Amniotic epithelial cell (primary cell): ENCODE measurements around the gene ZNF8.
"Not testable (repeated sequence)": the region's sequence is repeated elsewhere in the genome, so short reads cannot be mapped to it uniquely, and the experiment has no call there.

ENCODE experiments used
- DNase-seq: peaks from one replicate; pipeline ENCODE4 v3.0.0-alpha.2; 2010; ENCODE audit warnings: low read depth

ZNF8 gene

GRCh38 chr19:58278541-58279041 is at the start of gene ZNF8:
ZNF8 (plus strand) TSS chr19:58278955; CDS start chr19:58279082, 127 bp downstream.
- peak; percentile 99 for DNase-seq

DNA sequence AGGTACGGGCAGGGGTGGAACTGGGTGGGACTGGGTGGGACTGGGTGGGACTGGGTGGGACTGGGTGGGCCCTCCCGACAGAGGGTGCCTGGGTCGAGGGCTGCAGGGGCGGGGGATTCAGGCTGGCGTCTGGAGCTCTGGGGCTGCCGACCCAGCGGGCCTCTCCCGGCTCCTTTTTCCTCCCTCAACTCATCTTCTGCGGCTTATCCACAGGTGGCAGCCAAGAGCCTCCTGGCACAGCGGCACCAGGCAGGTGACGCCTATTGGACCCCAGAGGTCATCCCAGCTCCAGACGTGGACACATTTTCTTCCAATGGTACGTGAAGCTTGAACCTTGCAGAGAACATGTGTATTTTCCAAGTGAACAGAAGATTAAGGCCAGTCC is 49.5 kb upstream of the ZNF8 start:
- DNase-seq = peak; percentile 29

DNA sequence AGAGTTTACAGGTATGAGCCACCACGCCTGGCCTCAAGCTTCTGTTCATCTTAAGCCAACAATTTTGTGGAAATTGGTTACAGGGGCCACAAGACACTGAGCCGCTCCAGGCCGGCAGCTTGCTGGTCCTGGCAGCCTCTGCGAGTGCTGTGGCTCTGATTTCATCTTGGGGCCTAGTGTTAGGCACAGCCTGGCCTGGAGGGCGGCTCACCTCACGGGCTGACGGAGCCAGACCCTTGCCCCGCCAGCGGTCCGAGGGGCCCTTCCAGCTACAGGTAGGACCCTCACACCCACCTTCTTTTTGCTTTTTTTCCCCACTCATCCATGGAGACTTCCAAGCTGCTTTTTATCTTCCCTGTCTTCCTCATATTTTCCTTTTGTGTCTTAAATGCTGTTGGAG is 41.4 kb upstream of the ZNF8 start:
- no peak for DNase-seq

- no peak for DNase-seq
Measured at GRCh38 chr19:58243351-58243750, 35.4 kb upstream of the ZNF8 start.

- DNase-seq = no peak
Measured at GRCh38 chr19:58248886-58249285, 29.9 kb upstream of the ZNF8 start.

DNA sequence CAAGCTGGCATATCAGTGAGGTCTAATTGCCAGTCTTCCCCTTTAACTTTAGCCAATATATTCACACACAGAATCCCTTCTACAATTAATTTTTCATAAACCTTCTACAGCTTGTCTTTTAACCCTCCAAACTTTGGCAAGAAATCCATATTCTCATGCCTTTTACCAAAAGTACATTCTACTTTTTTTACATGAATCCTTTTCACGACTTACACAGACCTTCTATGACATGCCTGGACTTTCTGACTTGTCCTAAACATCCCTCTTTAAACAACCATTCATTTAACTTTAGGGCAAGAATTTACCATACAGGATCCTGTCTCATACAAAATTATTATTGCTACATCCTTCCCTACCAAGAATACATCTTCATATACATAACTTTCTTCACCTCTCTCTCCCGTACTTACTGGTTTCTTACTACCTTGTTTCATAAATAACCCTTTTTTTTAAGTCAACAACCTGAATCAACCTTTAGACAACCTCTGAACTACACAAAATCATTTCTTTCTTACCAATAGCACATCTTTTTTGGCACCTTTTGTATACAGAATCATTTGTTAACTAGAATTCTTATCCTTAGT is 26.6 kb upstream of the ZNF8 start:
- peak; percentile 19 for DNase-seq

GRCh38 chr19:58258259-58258658 is 20.5 kb upstream of the ZNF8 start:
- DNase-seq = not testable (repeated sequence)

DNA sequence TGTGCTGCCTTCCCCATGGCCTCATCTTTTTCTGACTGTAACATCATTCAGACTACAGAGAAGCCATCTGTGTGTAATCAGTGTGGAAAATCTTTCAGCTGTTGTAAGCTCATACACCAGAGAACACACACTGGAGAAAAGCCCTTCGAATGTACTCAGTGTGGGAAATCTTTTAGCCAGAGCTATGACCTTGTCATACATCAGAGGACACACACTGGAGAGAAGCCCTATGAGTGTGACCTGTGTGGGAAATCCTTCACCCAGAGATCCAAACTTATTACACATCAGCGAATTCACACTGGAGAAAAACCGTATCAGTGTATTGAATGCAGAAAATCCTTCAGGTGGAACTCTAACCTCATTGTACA is 17.2 kb upstream of the ZNF8 start:
- DNase-seq = peak; percentile 26

- DNase-seq = peak; percentile 25
Measured at GRCh38 chr19:58261968-58262921, 16.5 kb upstream of the ZNF8 start.

- no peak for DNase-seq
Measured at GRCh38 chr19:58262922-58263296, 15.8 kb upstream of the ZNF8 start.

- DNase-seq = no peak
Measured at GRCh38 chr19:58265100-58265499, 13.7 kb upstream of the ZNF8 start.

DNA sequence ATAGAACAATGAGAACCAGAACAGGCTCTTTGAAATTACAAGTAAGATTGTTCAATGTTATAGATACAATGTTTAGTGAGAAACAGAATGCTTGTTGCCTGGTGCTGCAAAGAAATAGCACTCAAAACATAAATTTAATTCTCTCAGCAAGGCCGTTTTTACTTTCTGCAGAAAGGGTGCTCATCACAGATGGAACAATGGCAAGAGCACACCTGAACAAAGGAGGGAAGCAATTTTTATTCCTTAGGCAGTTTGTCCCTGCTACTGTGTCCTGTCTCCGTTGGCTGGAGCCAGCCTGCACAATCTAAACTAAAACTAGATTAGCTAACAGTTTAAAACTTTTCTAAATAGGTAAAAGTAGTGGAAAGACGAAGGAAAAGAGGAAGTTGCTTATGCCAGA is 10.4 kb upstream of the ZNF8 start:
- no peak for DNase-seq

GRCh38 chr19:58274771-58275201 is 4.0 kb upstream of the ZNF8 start:
- no peak for DNase-seq

GRCh38 chr19:58275564-58275963 is 3.2 kb upstream of the ZNF8 start:
- DNase-seq = no peak

DNA sequence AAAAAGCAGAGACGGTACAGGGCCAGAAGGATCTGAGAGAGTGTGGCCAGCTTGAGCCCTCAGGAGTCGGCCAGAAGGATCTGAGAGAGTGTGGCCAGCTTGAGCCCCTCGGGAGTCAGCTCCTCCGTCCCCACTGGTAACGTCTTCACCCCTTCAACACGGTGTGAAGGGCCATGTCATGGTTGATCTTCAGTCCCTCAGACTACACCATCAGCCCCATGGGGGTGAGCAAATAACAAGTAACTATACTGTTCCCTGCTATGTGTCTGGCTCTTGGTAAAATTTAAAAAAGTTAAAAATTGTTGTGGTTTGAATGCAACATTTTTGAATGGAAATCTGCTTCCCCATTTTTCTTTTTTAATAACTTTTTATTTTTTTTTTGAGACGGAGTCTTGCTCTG is 1.6 kb upstream of the ZNF8 start:
- DNase-seq = no peak

DNA sequence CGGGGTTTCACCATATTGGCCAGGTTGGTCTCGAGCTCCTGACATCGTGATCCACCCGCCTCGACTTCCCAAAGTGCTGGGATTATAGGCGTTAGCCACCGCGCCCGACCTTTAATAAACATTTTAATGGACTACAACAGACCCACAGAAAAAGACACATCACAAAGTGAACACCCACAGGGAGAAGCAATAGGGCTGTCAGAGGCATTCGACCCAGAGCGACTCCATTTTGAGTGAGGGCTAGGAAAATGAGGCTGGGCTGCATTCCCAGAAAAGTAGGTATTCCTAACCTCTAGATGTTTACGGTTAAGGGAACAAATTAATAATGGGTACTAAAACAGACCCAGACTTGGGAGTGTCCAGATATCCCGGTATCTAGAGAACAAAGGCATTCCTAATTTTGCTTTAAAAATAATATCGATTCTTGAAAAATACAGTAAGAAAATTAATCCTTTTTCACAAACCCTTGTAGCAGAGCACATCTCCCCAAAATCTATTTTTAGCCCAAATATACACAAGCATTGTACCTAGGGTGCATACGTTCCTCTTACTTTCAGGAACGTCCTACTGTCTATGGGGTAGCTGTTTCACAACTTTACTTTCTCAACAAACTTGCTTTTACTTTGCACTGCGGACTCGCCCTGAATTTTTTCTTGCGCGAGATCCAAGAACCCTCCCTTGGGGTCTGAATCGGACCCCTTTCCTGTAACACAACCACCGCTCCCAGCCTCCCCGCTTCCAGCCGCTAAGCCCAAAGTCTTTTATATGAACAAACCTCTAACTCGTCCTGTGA is 811 bp upstream of the ZNF8 start:
- no peak for DNase-seq

- peak; percentile 78 for DNase-seq
Measured at GRCh38 chr19:58279042-58279924, 528 bp downstream of the ZNF8 start.

- DNase-seq = no peak
Measured at GRCh38 chr19:58279925-58280316, 1.2 kb downstream of the ZNF8 start.

DNA sequence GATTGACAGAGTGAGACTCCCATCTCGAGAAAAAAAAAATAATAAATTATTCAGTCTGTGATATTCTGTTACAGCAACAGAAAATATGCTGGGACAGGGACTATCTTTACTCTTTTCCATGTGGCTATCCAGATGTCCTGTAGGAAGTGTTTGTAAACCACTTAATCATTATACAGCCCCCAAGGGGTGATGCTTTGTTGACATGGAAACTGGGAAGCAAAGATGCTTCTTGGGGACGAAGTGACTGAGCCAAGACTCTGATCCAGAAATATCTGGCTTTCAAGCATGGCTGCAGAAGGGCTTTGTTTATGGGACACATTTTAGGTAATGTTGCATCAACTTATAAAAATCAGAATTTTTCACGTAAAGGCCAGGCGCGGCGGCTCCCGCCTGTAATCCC is 5.4 kb downstream of the ZNF8 start:
- no peak for DNase-seq

DNA sequence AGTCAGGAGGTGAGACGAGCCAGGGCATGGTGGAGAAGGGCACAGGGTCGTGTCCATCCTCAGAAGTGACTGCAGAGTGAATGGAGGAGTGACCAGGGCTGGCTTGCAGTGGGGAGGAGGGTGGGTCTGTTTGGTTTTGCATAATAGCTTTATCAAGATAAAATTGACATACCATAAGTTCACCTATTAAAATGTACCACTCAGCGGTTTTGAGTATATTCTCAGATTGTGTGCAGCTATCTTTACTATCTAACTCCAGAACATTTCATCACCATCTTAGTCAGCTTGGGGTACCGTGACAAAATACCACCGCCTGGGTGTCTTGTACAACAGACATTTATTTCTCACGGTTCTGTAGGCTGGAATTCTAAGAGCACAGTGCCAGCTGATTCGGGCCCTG is 13.2 kb downstream of the ZNF8 start:
- DNase-seq = no peak

- DNase-seq = no peak
Measured at GRCh38 chr19:58294743-58295374, 16.1 kb downstream of the ZNF8 start.
